ENCODE measurements around the gene XPO6. TPM values are rescaled to one million over a fixed set of nuclear protein-coding genes. Genes with fewer than 3 reads are reported as not detected.

XPO6 gene
- total RNA-seq, 5 donors from 2014 or later (not counting 1 experiment from before 2014, with no cell fraction given) = 355 to 403 (median 391) TPM

DNA sequence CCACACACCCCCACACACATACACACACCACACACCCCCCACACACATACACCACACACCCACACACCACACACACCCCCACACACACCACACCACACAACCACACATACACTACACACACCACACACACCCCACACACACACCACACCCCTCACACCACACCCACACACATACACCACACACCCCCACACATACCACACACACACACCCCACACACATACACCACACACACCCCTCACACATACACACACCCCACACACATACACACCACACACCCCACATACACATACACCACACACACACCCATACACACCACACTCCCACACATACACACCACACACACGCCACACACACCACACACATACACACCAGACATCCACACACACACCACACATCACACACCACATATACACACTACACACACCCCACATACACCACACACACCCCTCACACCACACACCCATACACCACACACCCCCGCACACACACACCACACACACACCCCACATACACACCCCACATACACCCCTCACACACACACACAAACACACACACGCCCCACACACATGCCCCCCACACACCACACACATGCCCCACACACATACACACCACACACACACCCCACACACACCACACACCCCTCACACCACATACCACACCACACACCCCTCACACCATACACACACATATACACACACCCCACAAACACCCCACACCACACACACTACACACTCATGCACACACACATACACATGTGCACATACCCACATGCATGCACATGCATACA is 122.4 kb downstream of the XPO6 start:
- Mint-ChIP-seq H3K4me1 (peaks cover 2 to 8% (median 3%) of the 10 kb centered on the region in 3 donors), H3K36me3 (no peaks in the 10 kb centered on the region), H3K27me3 (no peaks in the 10 kb centered on the region), H3K9me3 (no peaks in the 10 kb centered on the region), H3K4me3 (no peak overlapping the region), H3K27ac (peak overlapping the region; percentile 42 to 68)
- 88% methylated on average over 3 of the region's 3 CpGs for WGBS (ENCODE audit: insufficient coverage)
- no peak for ATAC-seq (replicated peaks in 1 of 4)
- Histone ChIP-seq H3K36me3 (ENCODE audit: control insufficient read depth in 2 of 2, extremely low read depth in 1 of 2, insufficient read depth in 1 of 2, low read length in 1 of 2) (peaks cover 0 to 6% of the 10 kb centered on the region in 2 donors), H3K4me1 (ENCODE audit: control insufficient read depth in 1 of 2, extremely low read depth in 1 of 2, insufficient read depth in 2 of 2, low read length in 2 of 2) (peaks cover 0 to 4% of the 10 kb centered on the region in 2 experiments), H3K4me3 (ENCODE audit: control insufficient read depth in 1 of 2, extremely low read depth in 1 of 2, low read length in 1 of 2) (no peak overlapping the region), H3K27ac (ENCODE audit: low read length) (no peak overlapping the region), H3K27me3 (replicated peaks in 1 of 2; ENCODE audit: control insufficient read depth in 2 of 2, extremely low read depth in 1 of 2, insufficient read depth in 2 of 2, low read length in 1 of 2) (no peaks in the 10 kb centered on the region), H3K9me3 (no peaks in the 10 kb centered on the region)
- ChIA-PET CTCF (no interaction called here), POLR2A (no interaction called here)
- no peak for DNase-seq

GRCh38 chr16:28087675-28088300 is 124.0 kb downstream of the XPO6 start:
- Histone ChIP-seq H3K4me3 (ENCODE audit: control insufficient read depth in 1 of 2, extremely low read depth in 1 of 2, low read length in 1 of 2) (no peak overlapping the region), H3K4me1 (ENCODE audit: control insufficient read depth in 1 of 2, extremely low read depth in 1 of 2, insufficient read depth in 2 of 2, low read length in 2 of 2) (peaks cover 0 to 4% of the 10 kb centered on the region in 2 experiments), H3K27ac (ENCODE audit: low read length) (no peak overlapping the region), H3K27me3 (replicated peaks in 1 of 2; ENCODE audit: control insufficient read depth in 2 of 2, extremely low read depth in 1 of 2, insufficient read depth in 2 of 2, low read length in 1 of 2) (peaks cover 0 to under 1% of the 10 kb centered on the region in 2 experiments), H3K9me3 (no peaks in the 10 kb centered on the region), H3K36me3 (ENCODE audit: control insufficient read depth in 2 of 2, extremely low read depth in 1 of 2, insufficient read depth in 1 of 2, low read length in 1 of 2) (no peaks in the 10 kb centered on the region)
- CTCF ChIA-PET = no interaction called here
- no peaks in the 10 kb centered on the region for H3K9me3 Mint-ChIP-seq
- H3K36me3 Mint-ChIP-seq = no peaks in the 10 kb centered on the region
- no peaks in the 10 kb centered on the region for H3K27me3 Mint-ChIP-seq
- no peak overlapping the region for H3K27ac Mint-ChIP-seq
- H3K4me3 Mint-ChIP-seq = no peak overlapping the region
- 100% methylated on average over 1 of the region's 7 CpGs for WGBS (ENCODE audit: insufficient coverage)
- ATAC-seq (replicated peaks in 1 of 4) (peak in 1 of 4 experiments; percentile 38), DNase-seq (no peak)
- H3K4me1 Mint-ChIP-seq = peaks cover 2 to 8% (median 3%) of the 10 kb centered on the region in 3 donors
- POLR2A ChIA-PET = no interaction called here

GRCh38 chr16:28087140-28087660 is 124.6 kb downstream of the XPO6 start:
- no peak overlapping the region for H3K4me3 Mint-ChIP-seq
- POLR2A ChIA-PET = no interaction called here
- no peak for DNase-seq

DNA sequence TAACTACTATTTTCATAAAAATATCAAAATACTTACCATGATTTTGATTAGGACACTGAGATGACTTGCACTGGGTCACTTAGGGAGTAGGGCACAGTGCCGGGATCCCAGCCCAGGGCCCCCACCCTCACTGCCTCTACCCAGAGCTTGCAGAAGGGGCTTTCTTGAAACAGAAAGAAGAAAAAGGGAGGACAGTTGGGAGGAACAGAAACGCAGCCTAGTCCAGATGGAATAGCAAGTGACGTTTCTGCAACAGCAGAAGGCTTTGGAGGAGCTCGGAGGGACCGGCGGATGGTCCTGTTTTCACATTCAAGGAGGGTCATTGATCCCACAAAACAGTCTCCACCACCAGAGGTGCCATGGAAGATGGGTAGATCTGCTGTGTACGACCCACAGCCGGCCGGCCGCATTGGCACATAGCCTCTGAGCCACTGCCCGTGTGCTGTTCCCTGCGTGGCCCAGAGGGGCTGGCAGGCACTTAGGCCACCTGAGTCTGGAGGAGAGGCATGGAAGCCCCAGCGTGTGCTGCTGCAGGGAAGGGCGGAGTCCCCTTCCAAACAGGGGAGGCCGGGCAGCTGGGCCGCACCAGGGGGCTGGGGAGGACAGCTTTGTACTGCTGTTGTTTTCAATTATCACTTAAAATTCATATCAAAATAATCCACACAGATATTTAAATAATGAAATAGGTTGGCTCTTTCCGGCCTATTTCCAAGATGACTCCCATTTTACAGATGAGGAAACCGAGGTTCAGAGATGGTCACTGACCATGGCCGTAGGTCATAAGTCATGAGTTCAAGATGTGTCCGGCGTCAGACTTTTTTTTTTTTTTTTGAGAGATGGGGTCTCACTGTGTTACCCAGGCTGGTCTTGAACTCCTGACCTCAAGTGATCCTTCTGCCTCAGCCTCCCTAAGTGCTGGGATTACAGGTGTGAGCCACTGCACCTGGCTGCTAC is 125.3 kb downstream of the XPO6 start:
- Histone ChIP-seq H3K27ac (ENCODE audit: low read length) (no peak overlapping the region), H3K27me3 (replicated peaks in 1 of 2; ENCODE audit: control insufficient read depth in 2 of 2, extremely low read depth in 1 of 2, insufficient read depth in 2 of 2, low read length in 1 of 2) (peaks cover 0 to 3% of the 10 kb centered on the region in 2 experiments), H3K4me3 (ENCODE audit: control insufficient read depth in 1 of 2, extremely low read depth in 1 of 2, low read length in 1 of 2) (no peak overlapping the region), H3K4me1 (ENCODE audit: control insufficient read depth in 1 of 2, extremely low read depth in 1 of 2, insufficient read depth in 2 of 2, low read length in 2 of 2) (peaks cover 0 to 4% of the 10 kb centered on the region in 2 experiments), H3K9me3 (no peaks in the 10 kb centered on the region), H3K36me3 (ENCODE audit: control insufficient read depth in 2 of 2, extremely low read depth in 1 of 2, insufficient read depth in 1 of 2, low read length in 1 of 2) (no peaks in the 10 kb centered on the region)
- no peaks in the 10 kb centered on the region for H3K9me3 Mint-ChIP-seq
- H3K27ac Mint-ChIP-seq = no peak overlapping the region
- ATAC-seq (replicated peaks in 1 of 4) (no peak), DNase-seq (no peak)
- WGBS (ENCODE audit: insufficient coverage) = 97% methylated on average over 10 of the region's 21 CpGs
- CTCF ChIA-PET = no interaction called here
- peaks cover 1 to 8% (median 2%) of the 10 kb centered on the region in 3 donors for H3K4me1 Mint-ChIP-seq
- no peaks in the 10 kb centered on the region for H3K36me3 Mint-ChIP-seq
- POLR2A ChIA-PET = no interaction called here
- no peak overlapping the region for H3K4me3 Mint-ChIP-seq
- no peaks in the 10 kb centered on the region for H3K27me3 Mint-ChIP-seq

More at GRCh38 chr16:28087140-28087660, 124.6 kb downstream of the XPO6 start:
- Histone ChIP-seq H3K9me3 (no peaks in the 10 kb centered on the region), H3K27ac (ENCODE audit: low read length) (no peak overlapping the region), H3K36me3 (ENCODE audit: control insufficient read depth in 2 of 2, extremely low read depth in 1 of 2, insufficient read depth in 1 of 2, low read length in 1 of 2) (no peaks in the 10 kb centered on the region), H3K4me3 (ENCODE audit: control insufficient read depth in 1 of 2, extremely low read depth in 1 of 2, low read length in 1 of 2) (no peak overlapping the region), H3K27me3 (replicated peaks in 1 of 2; ENCODE audit: control insufficient read depth in 2 of 2, extremely low read depth in 1 of 2, insufficient read depth in 2 of 2, low read length in 1 of 2) (peaks cover 0 to 3% of the 10 kb centered on the region in 2 experiments), H3K4me1 (ENCODE audit: control insufficient read depth in 1 of 2, extremely low read depth in 1 of 2, insufficient read depth in 2 of 2, low read length in 2 of 2) (peaks cover 0 to 4% of the 10 kb centered on the region in 2 experiments)
- Mint-ChIP-seq H3K36me3 (no peaks in the 10 kb centered on the region), H3K4me1 (peaks cover 2 to 8% (median 3%) of the 10 kb centered on the region in 3 donors), H3K27ac (no peak overlapping the region), H3K9me3 (no peaks in the 10 kb centered on the region), H3K27me3 (no peaks in the 10 kb centered on the region)
- CTCF ChIA-PET = no interaction called here
- ATAC-seq (replicated peaks in 1 of 4) = no peak
- WGBS (ENCODE audit: insufficient coverage) = 94% methylated on average over 7 of the region's 8 CpGs

GRCh38 chr16:28085389-28086171 is 126.2 kb downstream of the XPO6 start:
- Histone ChIP-seq H3K9me3 (no peaks in the 10 kb centered on the region), H3K27ac (ENCODE audit: low read length) (no peak overlapping the region), H3K4me3 (ENCODE audit: control insufficient read depth in 1 of 2, extremely low read depth in 1 of 2, low read length in 1 of 2) (no peak overlapping the region), H3K36me3 (ENCODE audit: control insufficient read depth in 2 of 2, extremely low read depth in 1 of 2, insufficient read depth in 1 of 2, low read length in 1 of 2) (no peaks in the 10 kb centered on the region), H3K4me1 (ENCODE audit: control insufficient read depth in 1 of 2, extremely low read depth in 1 of 2, insufficient read depth in 2 of 2, low read length in 2 of 2) (no peaks in the 10 kb centered on the region), H3K27me3 (replicated peaks in 1 of 2; ENCODE audit: control insufficient read depth in 2 of 2, extremely low read depth in 1 of 2, insufficient read depth in 2 of 2, low read length in 1 of 2) (peaks cover 0 to 3% of the 10 kb centered on the region in 2 experiments)
- Mint-ChIP-seq H3K9me3 (no peaks in the 10 kb centered on the region), H3K36me3 (no peaks in the 10 kb centered on the region), H3K27ac (no peak overlapping the region), H3K4me1 (peaks cover 1 to 8% (median 2%) of the 10 kb centered on the region in 3 donors), H3K4me3 (no peak overlapping the region), H3K27me3 (no peaks in the 10 kb centered on the region)
- 100% methylated on average over 1 of the region's 12 CpGs for WGBS (ENCODE audit: insufficient coverage)
- ATAC-seq (replicated peaks in 1 of 4) (no peak), DNase-seq (no peak)
- CTCF ChIA-PET = no interaction called here
- POLR2A ChIA-PET = no interaction called here

Measured in T-cell (primary cell).